DOHH2 (cell line): ENCODE data around the gene KCNAB1.

ENCODE experiments used
- EZH2phosphoT487 ChIP-seq: fragments of 200-600 bp; sonication (generic); IDR thresholded peaks from 2 replicates; pipeline ENCODE4 v1.6.1; 2017; ENCODE audit warnings: borderline replicate concordance, mild to moderate bottlenecking, antibody characterized with exemption, low read length, moderate library complexity, mixed read lengths
- TF ChIP-seq, protein P1 (sequence below): fragments of 200-600 bp; sonication (generic); IDR thresholded peaks from one replicate; pipeline ENCODE4 v1.5.1; 2014; ENCODE audit warnings: antibody characterized with exemption, mild to moderate bottlenecking, low read depth, low read length; ENCODE audit not compliant: poor library complexity, severe bottlenecking

DNA sequence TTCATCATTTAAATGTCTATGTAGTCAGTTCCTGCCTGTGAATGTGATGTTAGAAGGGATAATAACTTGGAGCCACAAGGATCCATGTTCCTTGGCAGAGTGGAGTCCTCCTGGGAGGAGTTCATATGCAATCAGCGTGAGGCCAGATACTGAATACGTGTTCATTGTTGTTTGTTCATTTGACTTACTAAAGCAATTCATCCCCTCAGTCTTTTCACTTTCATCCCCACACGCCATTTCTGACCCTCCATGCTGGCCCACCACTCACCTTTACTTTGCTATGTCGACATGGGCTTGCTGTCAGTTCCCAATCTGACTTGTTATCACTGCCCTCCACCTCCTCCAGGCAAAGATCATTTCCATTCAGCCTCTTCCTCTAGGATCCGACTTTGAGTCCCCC is 342.7 kb downstream of the KCNAB1 start:
- no peak for TF ChIP-seq EZH2phosphoT487
- TF ChIP-seq, protein P1, sequence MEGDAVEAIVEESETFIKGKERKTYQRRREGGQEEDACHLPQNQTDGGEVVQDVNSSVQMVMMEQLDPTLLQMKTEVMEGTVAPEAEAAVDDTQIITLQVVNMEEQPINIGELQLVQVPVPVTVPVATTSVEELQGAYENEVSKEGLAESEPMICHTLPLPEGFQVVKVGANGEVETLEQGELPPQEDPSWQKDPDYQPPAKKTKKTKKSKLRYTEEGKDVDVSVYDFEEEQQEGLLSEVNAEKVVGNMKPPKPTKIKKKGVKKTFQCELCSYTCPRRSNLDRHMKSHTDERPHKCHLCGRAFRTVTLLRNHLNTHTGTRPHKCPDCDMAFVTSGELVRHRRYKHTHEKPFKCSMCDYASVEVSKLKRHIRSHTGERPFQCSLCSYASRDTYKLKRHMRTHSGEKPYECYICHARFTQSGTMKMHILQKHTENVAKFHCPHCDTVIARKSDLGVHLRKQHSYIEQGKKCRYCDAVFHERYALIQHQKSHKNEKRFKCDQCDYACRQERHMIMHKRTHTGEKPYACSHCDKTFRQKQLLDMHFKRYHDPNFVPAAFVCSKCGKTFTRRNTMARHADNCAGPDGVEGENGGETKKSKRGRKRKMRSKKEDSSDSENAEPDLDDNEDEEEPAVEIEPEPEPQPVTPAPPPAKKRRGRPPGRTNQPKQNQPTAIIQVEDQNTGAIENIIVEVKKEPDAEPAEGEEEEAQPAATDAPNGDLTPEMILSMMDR, result no peak
